Lower lobe of right lung (tissue), 2 donors: ENCODE measurements around the gene AGBL3. TPM values are rescaled to one million over a fixed set of nuclear protein-coding genes. Genes with fewer than 3 reads are reported as not detected.

Experiments used
- ATAC-seq, 2 donors: fragments of 200-7000 bp; cut with Tn5 transposase; one replicate each; pipeline ENCODE4 v1.9.1; 2020 to 2022; ENCODE audit warnings: mild to moderate bottlenecking in 2 of 2, moderate library complexity in 2 of 2
- DNase-seq: peaks from one replicate; pipeline ENCODE4 v3.0.0-alpha.2; 2020
- H3K27ac ChIP-seq: fragments of 200-600 bp; one replicate; pipeline ENCODE4 v1.8.0; 2022
- H3K27me3 ChIP-seq: fragments of 200-600 bp; one replicate; pipeline ENCODE4 v1.8.0; 2022; ENCODE audit warnings: low read depth
- H3K36me3 ChIP-seq: fragments of 200-600 bp; one replicate; pipeline ENCODE4 v1.8.0; 2022; ENCODE audit warnings: mild to moderate bottlenecking
- H3K4me1 ChIP-seq: fragments of 200-600 bp; one replicate; pipeline ENCODE4 v1.8.0; 2022
- H3K4me3 ChIP-seq: fragments of 200-600 bp; one replicate; pipeline ENCODE4 v1.8.0; 2022; ENCODE audit warnings: mild to moderate bottlenecking
- H3K9me3 ChIP-seq: fragments of 200-600 bp; one replicate; pipeline ENCODE4 v1.8.0; 2022
- CTCF ChIP-seq: fragments of 200-600 bp; IDR thresholded peaks from one replicate; pipeline ENCODE4 v1.8.0; 2022; ENCODE audit warnings: antibody characterized with exemption, mild to moderate bottlenecking
- intact Hi-C: fragments of 100-400 bp; cut with DNase I; formaldehyde crosslinking; loops from one replicate; pipeline ENCODE4 v1.11.0; 2022
- total RNA-seq: library from RNA; stranded (reverse); fragmentation: NEBNext Ultra II Directional; extraction: Animal tissue kit (Norgen Biotek cat#: 25700); gene quantifications from one replicate; pipeline ENCODE4 v1.2.1, GENCODE V29; 2021
- donor health status: DM: no; HTN: yes; CAD: no; lungs with severe emphysema.

AGBL3 gene
- total RNA-seq, 1 donor from 2014 or later = 6.1 TPM

- no peak for DNase-seq
- H3K9me3 ChIP-seq = no peaks in the 10 kb centered on the region
- no peak for ATAC-seq
- no peaks in the 10 kb centered on the region for H3K27me3 ChIP-seq
- no peak overlapping the region for H3K27ac ChIP-seq
- H3K4me1 ChIP-seq = peaks cover 8% of the 10 kb centered on the region
- intact Hi-C loops = loop anchor here (10.0 kb wide), 1 partner anchor 311 kb away; no protein-coding TSS in a partner anchor
- H3K36me3 ChIP-seq = peaks cover 40% of the 10 kb centered on the region
- no peak for TF ChIP-seq CTCF
- no peak overlapping the region for H3K4me3 ChIP-seq
These were observed 40.0 kb upstream of the AGBL3 start for GRCh38 chr7:134946260-134946659.

GRCh38 chr7:134947329-134947728 lies 39.0 kb upstream of the AGBL3 start:
- H3K4me3 ChIP-seq = no peak overlapping the region
- intact Hi-C loops = loop anchor here (10.0 kb wide), 1 partner anchor 313 kb away; no protein-coding TSS in a partner anchor
- no peaks in the 10 kb centered on the region for H3K27me3 ChIP-seq
- H3K4me1 ChIP-seq = no peaks in the 10 kb centered on the region
- peaks cover 42% of the 10 kb centered on the region for H3K36me3 ChIP-seq
- ATAC-seq = no peak
- no peak overlapping the region for H3K27ac ChIP-seq
- no peak for TF ChIP-seq CTCF
- DNase-seq = no peak
- H3K9me3 ChIP-seq = no peaks in the 10 kb centered on the region

- intact Hi-C loops = loop anchor here (10.0 kb wide), 1 partner anchor 313 kb away; no protein-coding TSS in a partner anchor
These were observed 38.5 kb upstream of the AGBL3 start for GRCh38 chr7:134947831-134948230.

DNA sequence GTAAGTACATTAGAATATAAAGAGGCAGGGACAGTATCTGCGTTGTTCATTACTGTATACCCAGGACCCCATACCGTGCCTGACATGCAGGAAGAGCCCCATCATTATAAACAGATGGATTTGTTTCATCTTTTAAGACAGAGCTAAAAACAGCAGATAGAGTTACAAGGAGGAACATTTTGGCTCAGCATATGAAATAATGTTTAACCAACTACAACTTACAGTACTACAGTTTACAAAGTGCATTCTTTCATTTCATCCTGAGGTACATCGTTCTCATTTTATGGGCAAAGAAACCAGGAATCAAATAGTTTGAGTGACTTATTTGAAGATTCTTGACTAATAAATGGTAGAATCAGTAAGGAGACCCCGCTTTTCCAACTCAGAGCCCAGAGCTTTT lies 38.1 kb upstream of the AGBL3 start:
- Histone ChIP-seq H3K4me1 (no peaks in the 10 kb centered on the region), H3K27me3 (no peaks in the 10 kb centered on the region), H3K9me3 (no peaks in the 10 kb centered on the region), H3K36me3 (peaks cover 48% of the 10 kb centered on the region), H3K4me3 (no peak overlapping the region), H3K27ac (no peak overlapping the region)
- intact Hi-C loops = loop anchor here (10.0 kb wide), 1 partner anchor 313 kb away; no protein-coding TSS in a partner anchor
- no peak for TF ChIP-seq CTCF
- DNase-seq (no peak), ATAC-seq (no peak)

More at GRCh38 chr7:134947831-134948230, 38.5 kb upstream of the AGBL3 start:
- no peaks in the 10 kb centered on the region for H3K27me3 ChIP-seq
- H3K4me3 ChIP-seq = no peak overlapping the region
- H3K36me3 ChIP-seq = peaks cover 44% of the 10 kb centered on the region
- TF ChIP-seq CTCF = no peak
- ATAC-seq = no peak
- H3K4me1 ChIP-seq = no peaks in the 10 kb centered on the region
- no peak overlapping the region for H3K27ac ChIP-seq
- DNase-seq = no peak
- no peaks in the 10 kb centered on the region for H3K9me3 ChIP-seq

DNA sequence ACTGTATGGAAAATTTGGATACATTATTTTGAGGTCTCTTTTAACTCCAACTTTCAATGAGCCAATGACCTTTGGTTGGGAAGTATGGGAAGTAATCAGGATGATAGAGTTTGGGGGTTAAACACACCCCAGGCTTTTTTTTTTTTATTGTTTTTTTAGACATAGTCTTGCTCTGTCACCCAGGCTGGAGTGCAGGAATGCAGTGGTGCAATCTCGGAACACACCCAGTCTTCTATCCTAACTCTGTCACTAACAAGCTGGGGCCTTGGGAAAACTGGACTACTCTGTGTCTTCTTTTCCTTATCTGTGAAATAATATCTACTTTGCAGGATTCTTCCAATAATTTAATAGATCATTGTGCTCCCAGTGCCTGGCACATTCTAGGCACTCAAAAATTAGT lies 37.6 kb upstream of the AGBL3 start:
- Histone ChIP-seq H3K36me3 (peaks cover 53% of the 10 kb centered on the region), H3K27me3 (no peaks in the 10 kb centered on the region), H3K4me3 (no peak overlapping the region), H3K27ac (no peak overlapping the region), H3K4me1 (no peaks in the 10 kb centered on the region), H3K9me3 (no peaks in the 10 kb centered on the region)
- DNase-seq = no peak
- intact Hi-C loops = loop anchor here (10.0 kb wide), 1 partner anchor 314 kb away; no protein-coding TSS in a partner anchor
- no peak for TF ChIP-seq CTCF
- no peak for ATAC-seq
